Embryonic facial prominence (tissue), 1 donor: Measurements from ENCODE around the gene MEPCE.

Experiments used
- DNase-seq: peaks from one replicate; pipeline ENCODE4 v3.0.0-alpha.2; 2016; ENCODE audit errors: extremely low spot score

The MEPCE gene

DNA sequence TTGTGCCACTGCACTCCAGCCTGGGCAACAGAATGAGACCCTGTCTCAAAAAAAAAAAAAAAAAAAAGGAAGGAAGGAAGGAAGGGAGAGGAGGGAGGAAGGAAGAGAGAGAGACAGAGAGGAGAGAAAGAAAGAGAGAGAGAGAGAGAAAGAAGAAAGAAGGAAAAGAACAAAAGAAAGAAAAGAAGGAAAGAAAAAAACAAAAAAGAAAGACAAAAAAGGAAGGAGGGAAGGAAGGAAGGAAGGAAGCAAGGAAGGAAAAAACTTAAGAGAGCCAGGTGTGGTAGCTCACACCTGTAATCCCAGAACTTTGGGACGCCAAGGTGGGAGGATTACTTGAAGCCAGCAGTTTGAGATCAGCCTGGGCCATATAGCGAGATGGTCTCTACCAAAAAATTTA, 35.2 kb downstream of the MEPCE start:
- no peak for DNase-seq

GRCh38 chr7:100465299-100465698, 35.7 kb downstream of the MEPCE start:
- no peak for DNase-seq

- no peak for DNase-seq
Measured at GRCh38 chr7:100465702-100466311, 36.2 kb downstream of the MEPCE start.

GRCh38 chr7:100466653-100467605, 37.3 kb downstream of the MEPCE start:
- no peak for DNase-seq

- DNase-seq = no peak
Measured at GRCh38 chr7:100467638-100468373, 38.2 kb downstream of the MEPCE start.

DNA sequence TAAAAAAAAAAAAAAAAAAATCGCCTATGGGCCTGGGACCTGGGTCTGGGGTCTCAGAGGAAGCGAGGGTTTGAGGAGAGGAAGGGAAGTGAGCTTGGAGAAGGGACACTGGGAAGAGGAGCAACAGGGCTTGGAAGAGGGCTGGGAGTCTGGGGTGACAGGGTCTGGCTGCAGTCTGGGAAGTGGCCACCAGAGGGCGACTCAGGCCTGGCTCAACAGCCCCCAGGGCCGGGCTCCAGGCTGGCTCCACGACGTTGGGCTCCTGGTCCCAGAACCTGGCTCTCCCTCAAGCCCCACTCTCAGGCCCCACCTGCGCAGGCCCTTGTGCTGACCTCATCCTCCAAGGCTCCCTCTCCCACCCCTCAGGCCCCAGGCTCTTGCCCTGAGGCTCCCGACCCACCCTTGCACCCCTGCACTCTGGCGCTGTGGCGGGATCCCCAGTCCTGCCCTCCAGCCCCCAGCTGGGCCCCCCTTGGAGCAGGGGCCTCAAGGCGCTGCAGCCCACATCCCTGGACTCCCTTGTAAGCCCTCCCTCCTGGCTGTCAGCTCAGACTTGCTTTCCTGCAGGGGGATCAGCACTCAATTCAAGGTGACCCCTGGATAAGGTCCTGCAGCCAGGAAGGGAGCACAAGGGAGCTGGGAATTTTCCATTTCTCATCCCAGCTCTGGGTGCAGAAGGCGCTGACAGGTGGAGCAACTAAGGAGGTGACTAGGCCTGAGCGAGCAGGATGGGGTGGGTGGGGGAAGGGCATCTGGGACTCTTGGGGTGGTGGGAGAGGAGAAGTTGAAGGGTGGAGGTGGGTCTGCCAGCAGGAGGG, 39.8 kb downstream of the MEPCE start:
- DNase-seq = no peak

GRCh38 chr7:100471021-100471420, 41.4 kb downstream of the MEPCE start:
- no peak for DNase-seq

- no peak for DNase-seq
Measured at GRCh38 chr7:100472121-100472851, 42.7 kb downstream of the MEPCE start.

GRCh38 chr7:100472854-100473499, 43.3 kb downstream of the MEPCE start:
- no peak for DNase-seq

GRCh38 chr7:100475549-100475948, 45.9 kb downstream of the MEPCE start:
- DNase-seq = no peak

- DNase-seq = no peak
Measured at GRCh38 chr7:100476101-100476780, 46.6 kb downstream of the MEPCE start.

DNA sequence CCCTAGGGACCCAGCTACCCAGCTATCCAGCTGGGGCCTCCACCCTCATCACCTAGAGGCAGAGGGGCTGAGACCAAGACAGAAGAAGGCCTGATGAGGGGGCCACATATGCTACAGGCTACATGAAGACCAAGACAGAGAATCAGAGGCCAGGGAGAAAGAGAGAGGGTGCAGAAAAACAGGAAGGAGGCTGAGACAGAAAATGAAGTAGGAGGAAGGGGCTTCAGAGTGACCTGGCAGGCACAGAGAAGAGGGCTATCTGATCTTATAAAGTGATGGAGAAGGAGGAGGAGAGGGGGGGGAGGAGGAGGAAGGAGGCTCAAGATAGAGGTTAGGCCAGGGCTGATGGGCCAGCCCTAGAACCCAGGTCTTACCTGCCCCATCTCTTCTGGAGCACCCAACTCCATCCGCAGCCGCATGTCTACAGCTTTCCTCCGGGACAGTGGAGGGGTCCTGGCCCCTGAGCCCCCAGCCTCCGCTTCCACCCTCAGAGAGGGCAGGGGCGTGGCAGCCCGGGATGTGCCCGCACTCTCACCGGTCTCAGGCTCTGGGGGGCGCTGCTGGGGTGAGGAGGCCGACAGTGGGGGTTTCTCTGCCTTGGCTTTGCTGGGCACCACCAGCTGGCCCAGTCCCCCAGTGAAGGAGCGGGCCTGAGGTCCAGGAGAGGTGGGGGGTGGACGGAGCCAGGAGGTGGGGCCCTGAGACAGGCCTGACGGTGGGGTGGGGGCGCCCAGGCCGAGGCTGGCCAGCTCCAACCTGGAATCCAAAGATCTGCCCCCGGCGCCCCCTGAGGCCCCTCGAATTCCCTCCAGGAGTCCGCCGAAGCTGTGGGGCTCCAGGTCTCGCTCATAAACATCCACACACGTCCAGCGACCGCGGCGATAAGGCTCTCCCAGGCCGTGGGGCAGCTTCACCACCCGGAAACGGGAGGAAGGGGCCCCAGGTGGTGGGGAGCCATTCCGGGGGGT, 47.6 kb downstream of the MEPCE start:
- DNase-seq = no peak

DNA sequence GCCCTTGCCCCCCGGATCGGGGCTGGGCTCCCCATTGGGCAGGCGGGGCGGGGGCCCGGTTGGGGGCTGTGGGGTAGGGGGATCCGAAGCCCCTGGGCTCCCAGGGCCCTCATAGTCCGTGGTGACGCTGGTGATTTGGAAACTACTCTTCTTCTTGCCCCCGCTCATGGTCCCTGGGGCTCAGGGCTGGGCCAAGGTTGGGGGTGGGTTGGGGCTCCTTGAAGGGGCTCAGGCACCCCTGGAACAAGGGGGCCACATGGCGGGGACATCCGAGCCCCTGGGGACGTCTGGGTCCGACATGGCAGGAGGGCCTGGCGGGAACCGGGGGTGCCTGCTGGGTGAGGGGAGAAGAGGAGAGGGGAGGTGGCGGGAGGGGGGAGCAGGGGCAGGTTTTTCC, 48.2 kb downstream of the MEPCE start:
- DNase-seq = no peak

GRCh38 chr7:100478958-100479660, 49.5 kb downstream of the MEPCE start, which contains the start of gene TSC22D4:
Gene TSC22D4 (minus strand): TSS chr7:100479214. CDS start chr7:100478038, 1,176 bp downstream.
- peak; percentile 94 for DNase-seq

- no peak for DNase-seq
Measured at GRCh38 chr7:100481466-100481865, 51.8 kb downstream of the MEPCE start.

GRCh38 chr7:100482728-100483089, 53.1 kb downstream of the MEPCE start:
- DNase-seq = no peak

- DNase-seq = no peak
Measured at GRCh38 chr7:100483090-100483721, 53.6 kb downstream of the MEPCE start.
